GM10248 (cell line): ENCODE data around the gene CNTNAP2.

Experiments
- CTCF ChIA-PET: fragments of 300-600 bp; sonication (Branson Sonifier 250); formaldehyde crosslinking; extraction: SDS; loops from one replicate; lab custom pipeline; 2021; ENCODE audit warnings: antibody characterized with exemption; lab: Yijun Ruan, JAX
- POLR2A ChIA-PET: fragments of 350-650 bp; sonication (Branson Sonifier 250); formaldehyde crosslinking; extraction: SDS; loops from one replicate; lab custom pipeline; 2020; ENCODE audit warnings: antibody characterized with exemption; lab: Yijun Ruan, JAX
- DNase-seq: peaks from one replicate; pipeline ENCODE4 v3.0.0; 2012; ENCODE audit errors: extremely low spot score
- TF ChIP-seq, protein P1 (sequence below): IDR thresholded peaks from 2 replicates; pipeline ENCODE4 v1.5.1; 2012; ENCODE audit warnings: mild to moderate bottlenecking, low read depth; ENCODE audit errors: extremely low read depth, missing control alignments, control extremely low read depth

The CNTNAP2 gene

DNA sequence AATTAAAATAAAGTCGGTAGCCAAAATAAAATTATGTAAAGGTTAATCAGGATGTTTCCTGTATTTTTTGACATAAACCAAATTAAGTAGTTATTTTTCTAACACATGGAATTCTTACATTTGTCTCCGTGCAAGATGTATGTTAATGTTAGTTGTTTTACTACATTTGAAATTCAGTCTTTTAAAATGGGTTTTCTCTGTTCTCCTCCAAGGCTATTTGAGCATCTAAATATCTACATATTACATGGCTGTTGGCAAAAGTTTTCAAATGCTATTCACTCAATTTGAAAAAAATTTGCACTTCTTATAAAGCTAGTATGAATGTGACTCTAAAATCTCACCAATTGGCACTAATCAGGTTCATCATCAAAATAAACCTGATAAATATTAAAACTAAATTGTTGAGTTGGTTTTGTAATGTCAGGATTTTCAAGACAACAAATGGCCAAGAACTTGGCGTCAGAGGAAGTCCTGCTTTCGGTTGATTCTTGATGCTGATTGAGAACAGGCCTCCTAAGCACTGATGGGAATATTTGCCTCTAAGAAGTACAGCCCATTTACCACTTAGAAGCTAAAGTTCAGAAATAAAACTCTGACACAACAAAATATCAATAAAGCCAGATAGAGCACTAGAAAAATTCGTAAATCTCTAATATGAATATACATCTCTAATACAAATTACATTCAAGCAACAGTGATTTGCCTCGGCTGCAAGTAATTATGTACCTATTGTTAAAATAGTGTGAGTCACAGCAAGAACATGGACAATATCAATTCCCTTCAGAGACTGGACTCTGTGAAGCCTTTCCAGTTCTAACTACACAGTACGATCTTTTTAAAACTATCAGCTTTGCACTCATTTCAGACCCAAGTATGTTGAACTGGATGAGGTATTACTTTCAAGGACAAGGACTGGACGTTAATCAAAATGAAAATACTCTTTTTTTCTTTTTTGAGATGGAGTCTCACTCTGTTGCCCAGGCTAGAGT, 1740.8 kb downstream of the CNTNAP2 start:
- no peak for DNase-seq
- TF ChIP-seq, protein P1, sequence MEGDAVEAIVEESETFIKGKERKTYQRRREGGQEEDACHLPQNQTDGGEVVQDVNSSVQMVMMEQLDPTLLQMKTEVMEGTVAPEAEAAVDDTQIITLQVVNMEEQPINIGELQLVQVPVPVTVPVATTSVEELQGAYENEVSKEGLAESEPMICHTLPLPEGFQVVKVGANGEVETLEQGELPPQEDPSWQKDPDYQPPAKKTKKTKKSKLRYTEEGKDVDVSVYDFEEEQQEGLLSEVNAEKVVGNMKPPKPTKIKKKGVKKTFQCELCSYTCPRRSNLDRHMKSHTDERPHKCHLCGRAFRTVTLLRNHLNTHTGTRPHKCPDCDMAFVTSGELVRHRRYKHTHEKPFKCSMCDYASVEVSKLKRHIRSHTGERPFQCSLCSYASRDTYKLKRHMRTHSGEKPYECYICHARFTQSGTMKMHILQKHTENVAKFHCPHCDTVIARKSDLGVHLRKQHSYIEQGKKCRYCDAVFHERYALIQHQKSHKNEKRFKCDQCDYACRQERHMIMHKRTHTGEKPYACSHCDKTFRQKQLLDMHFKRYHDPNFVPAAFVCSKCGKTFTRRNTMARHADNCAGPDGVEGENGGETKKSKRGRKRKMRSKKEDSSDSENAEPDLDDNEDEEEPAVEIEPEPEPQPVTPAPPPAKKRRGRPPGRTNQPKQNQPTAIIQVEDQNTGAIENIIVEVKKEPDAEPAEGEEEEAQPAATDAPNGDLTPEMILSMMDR = no peak
- CTCF ChIA-PET = no interaction called here
- POLR2A ChIA-PET = no interaction called here

DNA sequence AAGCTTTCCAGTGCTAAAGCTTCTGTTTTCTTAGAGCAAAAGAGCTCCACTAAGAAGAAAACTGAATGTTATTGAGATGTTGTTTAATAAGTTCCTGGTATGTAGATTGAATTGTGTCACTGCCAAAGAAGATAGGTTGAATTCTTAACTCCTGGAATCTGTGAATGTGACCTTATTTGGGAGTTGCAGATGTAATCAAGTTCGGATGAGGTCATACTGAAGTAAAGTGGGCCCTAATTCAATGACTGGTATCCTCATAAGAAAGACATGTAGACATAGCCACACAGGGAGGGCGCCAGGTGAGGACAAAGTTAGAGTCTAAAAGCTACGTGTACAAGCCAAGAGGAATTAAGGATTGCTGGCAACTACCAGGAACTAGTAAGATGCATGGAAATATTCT, 1741.8 kb downstream of the CNTNAP2 start:
- ChIA-PET POLR2A (no interaction called here), CTCF (interaction anchor here (1.3 kb wide), 1 partner anchor 11 kb away, joined by 3 read pairs; no protein-coding TSS in a partner anchor)
- TF ChIP-seq, protein P1 = no peak
- DNase-seq = no peak

DNA sequence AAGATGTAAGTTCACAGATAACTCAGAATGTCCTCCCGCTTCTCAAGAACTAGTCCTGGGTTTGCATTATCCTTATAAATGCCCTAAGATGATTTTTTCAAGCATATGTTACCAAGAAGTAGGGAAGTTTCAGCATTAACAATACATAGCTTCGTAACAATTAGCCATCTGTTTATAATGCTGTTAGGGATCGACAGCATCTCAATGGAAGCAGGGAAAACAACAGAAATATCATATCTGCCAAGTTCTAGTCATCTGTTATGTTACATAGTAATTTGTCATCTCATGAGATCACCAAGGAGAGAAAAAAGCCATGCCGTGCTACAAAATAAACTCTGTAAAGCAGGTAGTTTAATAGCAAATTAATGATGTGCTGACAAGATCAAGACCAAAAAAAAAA, 1742.4 kb downstream of the CNTNAP2 start:
- POLR2A ChIA-PET = no interaction called here
- no peak for DNase-seq
- TF ChIP-seq, protein P1 = no peak
- CTCF ChIA-PET = interaction anchor here (1.3 kb wide), 1 partner anchor 11 kb away, joined by 3 read pairs; no protein-coding TSS in a partner anchor

DNA sequence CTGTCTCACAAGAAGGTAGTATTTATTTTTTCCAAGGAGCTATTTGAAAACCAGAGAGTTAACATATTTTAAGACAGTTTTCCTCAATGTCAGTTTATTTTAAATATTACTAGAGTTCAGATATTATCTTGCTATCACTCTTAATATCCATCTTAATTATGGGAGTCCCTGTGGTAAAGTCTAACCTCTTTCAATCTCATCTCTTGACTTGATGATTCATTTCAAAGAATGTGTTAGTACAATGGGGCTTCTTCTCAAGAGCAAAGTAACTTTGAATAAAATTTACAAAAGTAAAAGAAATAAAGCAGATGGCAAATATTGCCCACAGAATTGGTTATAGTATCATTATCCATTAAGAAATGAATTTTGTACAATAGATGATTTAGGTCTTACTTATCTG, 1742.9 kb downstream of the CNTNAP2 start:
- DNase-seq = no peak
- POLR2A ChIA-PET = no interaction called here
- CTCF ChIA-PET = interaction anchor here (1.3 kb wide), 1 partner anchor 10 kb away, joined by 3 read pairs; no protein-coding TSS in a partner anchor
- TF ChIP-seq, protein P1 = no peak

DNA sequence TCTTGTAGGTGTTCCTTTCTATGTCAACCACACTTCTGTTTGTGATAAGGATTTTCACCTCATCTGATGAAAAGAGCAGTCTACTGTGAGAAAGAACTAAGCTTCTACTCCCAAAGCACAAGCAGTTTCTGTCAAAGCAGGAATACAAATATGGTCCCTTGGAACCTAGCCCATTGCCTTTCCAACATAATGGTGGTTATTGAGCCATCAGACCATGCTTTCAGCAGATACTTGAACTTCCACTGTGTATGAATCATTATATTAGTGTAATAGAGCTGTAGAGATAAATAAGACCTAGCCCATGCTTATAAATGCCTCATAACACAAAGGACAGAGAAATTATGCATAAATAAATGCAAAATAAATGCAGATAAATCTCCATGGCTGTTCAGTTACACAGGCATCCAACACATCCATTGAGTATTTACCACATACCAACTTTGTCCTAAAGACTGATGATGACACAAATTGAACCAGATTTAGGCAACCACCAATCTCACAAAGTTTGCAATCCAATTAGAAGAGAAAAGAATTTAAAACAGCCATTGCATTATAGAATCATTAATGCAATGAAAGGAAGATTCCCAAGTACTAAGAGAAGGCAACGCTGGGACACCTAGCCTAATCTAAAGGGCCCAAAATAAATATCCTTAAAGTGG, 1744.6 kb downstream of the CNTNAP2 start:
- POLR2A ChIA-PET = no interaction called here
- TF ChIP-seq, protein P1 = no peak
- no peak for DNase-seq
- CTCF ChIA-PET = no interaction called here

DNA sequence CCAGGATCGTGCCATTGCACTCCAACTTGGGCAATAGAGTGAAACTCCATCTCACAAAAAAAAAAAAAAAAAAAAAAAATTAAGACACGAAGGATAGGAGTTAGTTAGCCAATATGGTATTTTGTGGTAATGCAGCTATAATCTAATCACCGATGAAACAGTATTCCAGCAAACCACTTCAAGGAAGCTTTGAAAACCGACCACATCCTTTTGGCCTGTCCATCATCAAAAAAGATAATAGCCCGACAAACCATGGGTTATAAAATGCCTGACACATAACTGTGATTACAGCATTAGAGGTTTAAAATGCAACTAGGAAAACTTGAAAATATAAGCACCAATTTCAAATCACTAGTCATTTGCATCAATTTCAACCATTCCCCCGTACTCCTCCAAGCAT, 1745.3 kb downstream of the CNTNAP2 start:
- TF ChIP-seq, protein P1 = no peak
- ChIA-PET CTCF (no interaction called here), POLR2A (no interaction called here)
- no peak for DNase-seq
